Measurements from ENCODE around the gene GPATCH2.

GPATCH2 gene

DNA sequence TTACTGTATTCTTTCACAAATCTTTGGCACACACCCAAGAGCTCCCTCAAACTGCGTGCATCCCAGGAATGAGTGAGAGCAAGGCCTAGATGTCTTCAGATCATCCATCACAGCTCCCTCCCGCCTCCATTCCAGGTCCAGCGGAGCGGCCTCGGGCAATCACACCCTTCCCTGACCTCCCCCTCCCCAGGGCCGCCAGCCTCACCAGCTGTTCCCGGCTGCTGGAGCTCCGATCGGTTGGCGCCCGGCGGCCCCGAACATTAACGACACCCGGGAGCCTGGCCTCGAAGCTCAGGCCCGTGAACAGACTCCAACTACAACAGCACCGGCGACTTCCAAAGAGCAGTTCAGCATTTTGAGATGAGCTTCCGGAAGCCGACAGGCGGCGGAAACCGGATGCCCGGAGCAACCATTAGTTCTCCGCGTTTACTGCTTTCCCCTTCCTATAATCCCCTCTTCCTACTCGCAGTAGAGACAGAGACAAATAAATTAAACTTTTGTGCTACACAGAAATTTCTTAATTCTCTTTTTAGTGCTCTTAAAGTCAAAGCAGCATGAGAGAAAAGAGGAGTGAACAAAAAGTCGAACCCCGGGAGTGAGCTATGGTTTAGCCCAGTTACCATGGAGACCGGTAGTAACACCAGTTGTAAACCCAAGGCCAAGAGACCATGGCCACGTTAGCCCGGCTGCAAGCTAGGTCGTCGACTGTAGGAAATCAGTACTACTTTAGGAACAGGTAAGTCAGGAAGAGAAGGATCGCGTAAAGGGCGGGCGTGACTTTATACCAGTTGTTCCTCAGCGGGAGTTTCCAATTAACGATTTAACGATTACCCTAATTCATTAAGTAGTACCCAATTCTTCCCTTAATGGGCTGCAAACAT, at the start of gene GPATCH2, which contains the start of gene SPATA17:
Gene GPATCH2, minus strand, starts transcription at position 380 of the 881 bp plus-strand sequence. Its CDS starts 119 bp downstream, at position 261.
Gene SPATA17, plus strand, starts transcription at position 634 of the 881 bp plus-strand sequence. Its CDS starts 35 bp downstream, at position 669.
- TF ChIP-seq, protein P1, sequence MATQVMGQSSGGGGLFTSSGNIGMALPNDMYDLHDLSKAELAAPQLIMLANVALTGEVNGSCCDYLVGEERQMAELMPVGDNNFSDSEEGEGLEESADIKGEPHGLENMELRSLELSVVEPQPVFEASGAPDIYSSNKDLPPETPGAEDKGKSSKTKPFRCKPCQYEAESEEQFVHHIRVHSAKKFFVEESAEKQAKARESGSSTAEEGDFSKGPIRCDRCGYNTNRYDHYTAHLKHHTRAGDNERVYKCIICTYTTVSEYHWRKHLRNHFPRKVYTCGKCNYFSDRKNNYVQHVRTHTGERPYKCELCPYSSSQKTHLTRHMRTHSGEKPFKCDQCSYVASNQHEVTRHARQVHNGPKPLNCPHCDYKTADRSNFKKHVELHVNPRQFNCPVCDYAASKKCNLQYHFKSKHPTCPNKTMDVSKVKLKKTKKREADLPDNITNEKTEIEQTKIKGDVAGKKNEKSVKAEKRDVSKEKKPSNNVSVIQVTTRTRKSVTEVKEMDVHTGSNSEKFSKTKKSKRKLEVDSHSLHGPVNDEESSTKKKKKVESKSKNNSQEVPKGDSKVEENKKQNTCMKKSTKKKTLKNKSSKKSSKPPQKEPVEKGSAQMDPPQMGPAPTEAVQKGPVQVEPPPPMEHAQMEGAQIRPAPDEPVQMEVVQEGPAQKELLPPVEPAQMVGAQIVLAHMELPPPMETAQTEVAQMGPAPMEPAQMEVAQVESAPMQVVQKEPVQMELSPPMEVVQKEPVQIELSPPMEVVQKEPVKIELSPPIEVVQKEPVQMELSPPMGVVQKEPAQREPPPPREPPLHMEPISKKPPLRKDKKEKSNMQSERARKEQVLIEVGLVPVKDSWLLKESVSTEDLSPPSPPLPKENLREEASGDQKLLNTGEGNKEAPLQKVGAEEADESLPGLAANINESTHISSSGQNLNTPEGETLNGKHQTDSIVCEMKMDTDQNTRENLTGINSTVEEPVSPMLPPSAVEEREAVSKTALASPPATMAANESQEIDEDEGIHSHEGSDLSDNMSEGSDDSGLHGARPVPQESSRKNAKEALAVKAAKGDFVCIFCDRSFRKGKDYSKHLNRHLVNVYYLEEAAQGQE (IDR thresholded peaks at IDR 0.05; ENCODE audit: low read depth): no peak
- TF ChIP-seq CEBPB (IDR thresholded peaks at IDR 0.05) (no peak), TCF12 (IDR thresholded peaks at IDR 0.05; ENCODE audit: low read depth) (peak; percentile 60; the same call in 1 of the 2 replicates), EP300 (IDR thresholded peaks at IDR 0.05; ENCODE audit: borderline replicate concordance) (peak; percentile 56), TAF1 (IDR thresholded peaks at IDR 0.05; ENCODE audit: low read depth) (peak; percentile 84)
- TF ChIP-seq, protein P2, sequence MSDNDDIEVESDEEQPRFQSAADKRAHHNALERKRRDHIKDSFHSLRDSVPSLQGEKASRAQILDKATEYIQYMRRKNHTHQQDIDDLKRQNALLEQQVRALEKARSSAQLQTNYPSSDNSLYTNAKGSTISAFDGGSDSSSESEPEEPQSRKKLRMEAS (IDR thresholded peaks at IDR 0.05): peak; percentile 73

DNA sequence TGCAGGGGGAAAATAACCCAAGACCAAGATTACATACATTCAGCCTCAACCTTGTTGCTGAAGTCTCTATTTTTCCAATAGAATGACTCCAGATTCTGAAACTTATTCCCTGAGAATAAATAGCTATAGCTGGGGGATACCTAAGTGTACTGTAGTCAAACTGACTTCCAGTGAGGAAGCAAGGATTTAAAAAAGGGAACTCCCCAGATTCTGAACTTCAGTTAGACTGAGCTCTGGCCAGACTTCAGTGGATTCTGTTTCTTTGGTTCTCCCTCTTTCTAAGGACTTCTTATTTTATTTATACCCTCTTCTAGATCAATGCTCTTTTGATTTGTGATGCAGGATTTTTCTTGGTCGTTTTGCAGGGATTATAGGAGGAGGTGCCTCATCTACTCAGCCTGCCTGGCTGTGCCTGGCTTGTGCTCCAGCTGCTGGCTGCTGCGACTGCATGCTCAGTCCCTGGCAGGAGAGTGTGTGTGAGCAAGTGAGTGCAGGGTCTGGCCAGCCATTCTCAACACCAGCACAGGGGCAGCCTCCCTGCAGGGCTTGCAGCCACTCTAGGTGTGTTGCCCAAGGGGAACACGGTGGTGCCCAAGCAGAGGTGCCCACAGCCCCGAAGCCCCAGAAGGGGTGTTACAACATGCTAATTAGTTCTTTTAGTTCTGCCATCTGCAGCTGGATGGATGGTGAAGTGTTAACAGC, 43.3 kb upstream of the GPATCH2 start:
- no peak for TF ChIP-seq ZBTB7A (IDR thresholded peaks at IDR 0.05; ENCODE audit: low read depth)
- no peak for TF ChIP-seq YY1 (IDR thresholded peaks at IDR 0.05; ENCODE audit: low read depth)
- no peak for TF ChIP-seq TAF1 (IDR thresholded peaks at IDR 0.05; ENCODE audit: low read depth)
- no peak for TF ChIP-seq TCF12 (IDR thresholded peaks at IDR 0.05; ENCODE audit: low read depth)
- TF ChIP-seq TEAD4 (IDR thresholded peaks at IDR 0.05): no peak
- TF ChIP-seq CREB1 (IDR thresholded peaks at IDR 0.05; ENCODE audit: low read depth): no peak
- TF ChIP-seq EGR1 (IDR thresholded peaks at IDR 0.05): no peak
- TF ChIP-seq NFIC (IDR thresholded peaks at IDR 0.05): no peak
- TF ChIP-seq CEBPB (IDR thresholded peaks at IDR 0.05): no peak
- TF ChIP-seq, protein P1 (IDR thresholded peaks at IDR 0.05; ENCODE audit: low read depth): no peak
- TF ChIP-seq, protein P3, sequence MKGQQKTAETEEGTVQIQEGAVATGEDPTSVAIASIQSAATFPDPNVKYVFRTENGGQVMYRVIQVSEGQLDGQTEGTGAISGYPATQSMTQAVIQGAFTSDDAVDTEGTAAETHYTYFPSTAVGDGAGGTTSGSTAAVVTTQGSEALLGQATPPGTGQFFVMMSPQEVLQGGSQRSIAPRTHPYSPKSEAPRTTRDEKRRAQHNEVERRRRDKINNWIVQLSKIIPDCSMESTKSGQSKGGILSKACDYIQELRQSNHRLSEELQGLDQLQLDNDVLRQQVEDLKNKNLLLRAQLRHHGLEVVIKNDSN (IDR thresholded peaks at IDR 0.05): no peak
- TF ChIP-seq, protein P2 (IDR thresholded peaks at IDR 0.05): no peak
- no peak for TF ChIP-seq EP300 (IDR thresholded peaks at IDR 0.05; ENCODE audit: borderline replicate concordance)
- no peak for TF ChIP-seq RAD21 (IDR thresholded peaks at IDR 0.05; ENCODE audit: low read depth)
- no peak for TF ChIP-seq FOXM1 (IDR thresholded peaks at IDR 0.05; ENCODE audit: borderline replicate concordance, low read depth)

DNA sequence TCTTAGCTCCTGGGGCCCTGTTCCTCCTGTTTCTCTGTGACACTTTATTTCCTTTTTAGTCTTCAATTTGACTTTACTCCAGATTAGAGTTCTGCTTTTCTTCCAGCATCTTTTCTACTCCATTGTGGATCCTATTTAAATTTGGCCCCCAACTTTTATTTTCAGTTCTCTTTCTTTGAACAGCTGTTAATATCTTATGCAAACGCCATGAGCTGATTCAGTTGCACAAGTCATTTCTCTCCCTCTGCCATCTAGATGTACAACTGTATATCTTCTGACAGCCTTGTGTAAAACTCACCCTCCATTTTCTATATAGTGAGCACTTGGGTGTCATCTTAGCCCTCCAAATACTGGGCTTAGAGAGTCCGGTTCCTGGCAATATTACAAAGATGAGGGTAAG, 42.5 kb upstream of the GPATCH2 start:
- TF ChIP-seq NFIC (IDR thresholded peaks at IDR 0.05): no peak
- no peak for TF ChIP-seq EGR1 (IDR thresholded peaks at IDR 0.05)
- TF ChIP-seq TAF1 (IDR thresholded peaks at IDR 0.05; ENCODE audit: low read depth): no peak
- no peak for TF ChIP-seq TCF12 (IDR thresholded peaks at IDR 0.05; ENCODE audit: low read depth)
- no peak for TF ChIP-seq EP300 (IDR thresholded peaks at IDR 0.05; ENCODE audit: borderline replicate concordance)
- no peak for TF ChIP-seq RAD21 (IDR thresholded peaks at IDR 0.05; ENCODE audit: low read depth)
- no peak for TF ChIP-seq TEAD4 (IDR thresholded peaks at IDR 0.05)
- TF ChIP-seq, protein P1 (IDR thresholded peaks at IDR 0.05; ENCODE audit: low read depth): no peak

DNA sequence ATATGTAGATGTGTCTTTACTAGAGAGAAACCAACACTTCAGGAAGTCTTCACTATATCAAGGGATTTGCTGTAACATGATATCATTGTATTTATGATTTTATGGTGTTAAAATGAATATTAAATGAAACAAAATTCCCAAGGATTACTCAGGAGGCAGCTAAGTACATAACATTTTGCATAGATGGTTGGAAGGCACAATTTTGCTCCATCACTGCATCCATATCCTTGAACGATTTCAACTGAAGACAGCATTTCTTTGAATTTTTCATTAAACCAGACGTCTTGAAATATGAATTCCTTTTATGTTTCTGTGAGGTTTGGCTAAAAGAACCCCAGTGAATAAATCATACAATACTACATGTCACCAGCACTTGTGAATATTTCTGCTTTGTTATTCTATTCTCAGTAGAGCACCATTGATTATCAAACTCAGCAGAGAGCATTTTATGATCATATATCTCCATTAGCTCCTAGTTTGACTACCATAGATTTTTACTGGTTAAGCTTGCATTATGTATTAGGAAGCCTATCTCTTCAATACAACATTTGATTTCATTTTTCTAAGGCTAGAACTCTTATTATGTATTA, 37.6 kb upstream of the GPATCH2 start:
- TF ChIP-seq CREB1 (IDR thresholded peaks at IDR 0.05; ENCODE audit: low read depth) (no peak), NFIC (IDR thresholded peaks at IDR 0.05) (no peak)

Measured in Ishikawa (cell line).